Left forelimb (tissue), 1 donor: Measurements from ENCODE around the gene FBXO8.
"Not testable (repeated sequence)": the region's sequence is repeated elsewhere in the genome, so short reads cannot be mapped to it uniquely, and the experiment has no call there.

ENCODE experiments used
- DNase-seq: peaks from one replicate; pipeline ENCODE4 v3.0.0-alpha.2; 2018; ENCODE audit warnings: low spot score

Gene FBXO8, protein sequence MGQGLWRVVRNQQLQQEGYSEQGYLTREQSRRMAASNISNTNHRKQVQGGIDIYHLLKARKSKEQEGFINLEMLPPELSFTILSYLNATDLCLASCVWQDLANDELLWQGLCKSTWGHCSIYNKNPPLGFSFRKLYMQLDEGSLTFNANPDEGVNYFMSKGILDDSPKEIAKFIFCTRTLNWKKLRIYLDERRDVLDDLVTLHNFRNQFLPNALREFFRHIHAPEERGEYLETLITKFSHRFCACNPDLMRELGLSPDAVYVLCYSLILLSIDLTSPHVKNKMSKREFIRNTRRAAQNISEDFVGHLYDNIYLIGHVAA

DNA sequence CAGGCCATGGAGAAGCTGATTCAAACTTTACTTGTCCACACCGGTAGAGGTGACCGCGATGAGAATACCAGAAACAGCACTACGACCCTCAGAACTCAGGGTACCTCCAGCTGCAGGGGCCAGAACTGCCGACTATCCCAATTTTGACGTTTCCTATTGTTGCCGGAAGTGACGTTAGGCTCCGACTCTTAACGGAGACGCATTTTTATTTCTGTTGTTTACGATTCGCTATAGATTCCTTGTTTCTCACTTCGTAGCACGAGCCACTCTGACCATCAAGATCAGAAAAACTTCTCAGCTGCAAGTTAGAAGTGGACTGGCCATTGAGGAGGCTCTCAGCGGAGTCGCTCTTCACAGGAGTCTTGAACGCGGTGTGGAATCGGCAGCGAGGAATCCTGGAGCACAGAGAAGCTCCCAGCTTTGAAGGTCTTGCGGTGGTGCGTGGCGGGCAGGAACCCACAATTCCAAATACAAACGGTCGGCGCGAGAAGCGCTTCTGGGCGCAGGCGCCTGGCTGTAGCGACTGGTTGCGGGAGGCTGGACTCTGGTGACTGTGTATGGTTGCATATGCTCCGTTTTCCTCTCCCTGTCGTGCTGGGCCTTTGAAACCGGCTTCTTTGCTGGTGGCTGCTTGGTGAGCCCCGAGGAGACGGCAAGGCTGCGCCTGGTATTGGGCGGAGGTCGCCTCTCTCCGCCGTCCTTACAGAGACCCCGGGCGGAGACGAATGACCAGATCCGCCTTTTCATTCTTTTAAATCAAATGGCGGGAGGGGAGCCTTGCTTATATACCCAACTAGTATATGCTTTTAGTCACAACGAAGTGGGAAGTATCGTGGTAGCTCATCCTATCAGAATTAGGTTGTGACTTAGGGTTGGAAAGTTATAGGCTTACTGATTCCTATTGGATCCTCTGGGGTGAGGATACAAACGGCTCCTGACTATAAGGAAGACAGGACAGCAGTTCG, at the start of gene FBXO8, which contains the start of gene CEP44:
FBXO8 (minus strand) TSS at position 161 of the 965 bp plus-strand sequence. CDS start 20,575 bp downstream, outside the sequence.
CEP44 (plus strand) TSS at position 405 of the 965 bp plus-strand sequence. CDS start 15,211 bp downstream, outside the sequence.
- DNase-seq = peak; percentile 88

DNA sequence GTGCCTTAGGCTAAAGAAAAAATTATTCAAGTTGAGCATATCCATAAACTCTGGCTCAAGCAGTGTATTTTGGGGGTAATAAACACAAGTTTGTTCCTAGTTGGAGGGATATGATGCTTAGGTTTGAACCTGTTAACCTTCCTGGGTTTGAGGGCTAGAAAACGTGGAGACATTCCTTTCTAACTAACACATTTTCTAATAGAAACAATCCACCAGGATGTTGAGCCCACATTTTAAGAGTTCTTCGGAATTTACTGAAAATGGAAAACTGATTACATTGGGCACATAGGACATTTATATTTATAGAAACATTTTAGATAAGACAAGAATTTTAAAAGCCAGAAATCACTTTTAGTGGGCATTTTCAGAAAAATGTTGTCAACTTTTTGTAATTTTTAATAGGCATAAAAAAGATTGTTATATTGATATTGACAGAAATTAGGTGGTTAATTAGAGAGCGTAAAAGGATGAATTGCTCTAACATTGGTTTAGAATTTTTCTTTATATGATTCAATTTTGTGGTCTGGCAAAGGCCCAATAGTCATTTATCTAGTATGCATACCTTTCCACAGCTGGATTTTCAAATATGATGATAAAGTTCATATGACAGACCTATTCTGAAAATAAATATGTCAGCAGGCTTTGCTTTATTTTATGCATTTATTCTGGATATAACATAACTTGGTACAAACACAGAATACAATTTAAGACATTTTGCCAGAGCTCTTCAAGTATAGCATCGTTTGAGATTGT, 49.5 kb upstream of the FBXO8 start:
- DNase-seq = no peak

DNA sequence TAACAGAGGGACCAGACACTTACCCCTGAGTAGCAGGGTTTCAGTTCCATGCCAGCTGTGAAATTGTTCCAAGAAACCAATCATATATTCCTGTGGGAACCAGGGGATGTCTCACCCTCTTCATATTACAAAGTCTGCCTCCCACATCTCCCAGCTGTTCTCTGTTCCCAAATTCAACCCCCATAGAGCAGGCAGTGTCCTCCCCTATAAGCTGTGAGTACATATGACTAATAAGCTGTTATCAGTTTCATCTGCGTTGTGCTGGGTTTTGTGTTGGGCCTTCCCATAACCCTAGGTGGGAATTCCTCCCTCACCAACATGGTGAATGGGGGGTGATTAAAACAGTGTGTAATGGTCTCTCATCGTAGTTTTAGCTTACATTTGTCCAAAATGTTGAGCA, 41.3 kb upstream of the FBXO8 start:
- no peak for DNase-seq

DNA sequence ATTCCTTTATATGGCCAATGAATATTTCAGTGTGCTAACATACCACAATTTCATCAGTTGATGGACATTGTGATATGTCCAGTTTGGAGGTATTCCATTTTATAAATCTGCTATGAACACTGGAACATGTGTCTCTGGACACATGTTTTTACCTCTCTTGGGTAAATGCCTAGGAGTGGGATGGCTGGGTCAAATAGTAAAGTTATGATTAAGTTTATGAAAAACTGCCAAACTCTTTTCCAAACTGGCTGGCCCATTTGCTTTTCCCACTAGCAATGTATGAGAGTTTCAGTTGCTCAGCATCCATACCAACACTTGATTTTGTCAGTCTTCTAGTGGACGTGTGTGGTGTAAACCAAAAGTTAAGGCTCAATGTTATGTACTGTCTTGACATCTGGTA, 40.8 kb upstream of the FBXO8 start:
- DNase-seq = no peak

DNA sequence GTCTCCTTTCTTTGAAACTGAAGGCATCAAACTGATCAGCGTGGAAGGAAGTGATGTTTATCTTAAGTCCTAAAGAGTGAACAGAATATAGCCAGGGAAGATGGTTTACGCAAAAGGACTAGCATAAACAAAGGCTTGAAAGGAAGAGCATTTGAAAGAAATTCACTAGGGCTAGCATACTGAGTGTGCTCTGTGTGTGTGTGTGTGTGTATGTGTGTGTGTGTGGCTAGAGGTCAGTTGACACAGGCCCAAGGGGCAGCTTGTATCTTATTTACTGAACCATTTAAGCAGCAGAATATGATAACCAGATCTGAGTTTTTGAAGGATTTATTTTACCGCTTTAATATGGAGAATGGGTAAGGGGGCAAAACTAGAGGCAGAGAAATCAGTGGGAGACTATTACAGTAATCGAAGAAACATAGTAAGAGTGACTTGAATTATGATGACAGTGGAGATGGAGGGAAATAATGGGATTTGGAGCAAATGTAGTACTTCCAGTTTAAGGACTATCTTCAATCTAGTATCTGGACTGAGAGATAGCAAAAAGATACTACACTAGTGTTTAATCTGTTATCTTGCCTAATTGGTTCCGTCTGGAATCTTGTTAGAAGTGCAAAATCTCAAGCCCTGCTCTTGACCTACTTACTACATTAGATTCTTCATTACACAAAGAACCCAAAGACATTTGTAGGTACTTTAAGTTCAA, 37.2 kb upstream of the FBXO8 start:
- DNase-seq = no peak

DNA sequence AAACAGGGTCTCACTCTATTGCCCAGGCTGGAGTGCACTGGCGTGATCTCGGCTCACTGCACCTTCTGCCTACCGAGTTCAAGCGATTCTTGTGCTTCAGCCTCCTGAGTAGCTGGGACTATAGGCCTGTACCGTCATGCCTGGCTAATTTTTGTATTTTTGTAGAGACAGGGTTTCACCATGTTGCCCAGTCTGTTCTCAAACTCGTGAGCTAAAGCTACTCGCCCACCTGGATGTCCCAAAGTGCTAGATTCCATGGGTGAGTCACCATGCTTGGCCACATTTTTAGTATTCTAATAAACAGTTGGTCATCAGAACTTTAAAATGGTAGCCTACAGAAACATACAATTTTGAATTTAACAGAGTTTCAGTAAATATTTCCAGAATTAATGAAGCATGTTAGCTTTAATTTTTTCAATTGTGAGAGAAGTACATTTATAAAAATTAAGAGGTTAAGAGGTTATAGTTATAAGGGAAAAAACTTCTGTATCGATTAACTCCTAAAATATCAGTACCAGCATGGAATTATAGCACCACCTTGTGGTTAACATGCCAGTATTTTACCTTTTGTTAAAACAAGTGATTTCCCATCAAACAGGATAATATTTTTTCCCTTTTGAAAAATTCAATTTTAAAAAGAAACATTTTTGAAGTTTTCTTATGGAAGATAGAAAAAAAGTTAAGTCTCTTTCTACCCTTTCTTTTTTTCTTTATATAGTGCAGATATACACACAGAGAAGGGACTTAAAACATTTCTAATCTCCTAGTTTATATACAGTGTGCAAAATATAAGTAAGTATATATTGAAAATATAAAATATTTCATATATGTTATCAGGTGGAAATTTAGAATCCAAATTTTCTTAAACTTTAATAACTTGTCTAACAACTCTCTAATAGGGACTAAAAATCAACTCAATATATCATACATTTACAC, 35.6 kb upstream of the FBXO8 start:
- no peak for DNase-seq

DNA sequence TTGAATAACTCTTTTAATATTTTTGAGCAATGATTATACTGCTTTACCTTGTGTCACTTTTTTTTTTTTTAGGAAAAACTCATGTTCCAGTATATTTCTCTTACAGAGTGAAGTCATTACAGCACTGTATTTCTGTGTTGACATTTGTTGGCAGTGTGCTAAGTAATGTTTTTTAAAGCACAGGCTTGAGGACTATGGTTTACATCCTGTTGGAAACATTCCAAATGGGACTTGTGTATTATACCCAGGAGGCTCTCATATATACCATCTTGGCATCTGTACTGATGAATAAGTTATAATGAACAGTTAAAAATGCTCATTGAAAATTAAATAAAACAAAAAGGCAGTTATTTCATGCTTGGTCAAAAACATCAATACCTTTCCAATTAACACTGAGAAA, 34.1 kb upstream of the FBXO8 start:
- DNase-seq = no peak

DNA sequence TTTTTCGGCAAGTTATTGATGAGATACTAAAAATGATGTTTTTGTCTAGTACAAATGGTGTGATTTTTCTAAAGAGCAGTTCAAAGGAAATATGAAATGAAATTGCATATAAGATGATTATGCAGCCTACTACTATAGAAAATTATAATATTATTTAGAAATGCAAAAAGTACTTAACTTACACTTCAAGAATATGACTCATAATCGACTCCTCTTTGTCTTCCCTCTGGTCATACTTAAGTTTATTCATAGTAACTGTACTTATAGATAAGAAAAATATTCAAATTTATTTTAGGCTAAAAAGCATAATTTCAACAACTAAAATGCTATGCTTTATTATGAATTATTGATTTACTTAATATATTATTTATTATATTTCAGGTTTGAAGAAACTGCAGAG, 33.5 kb upstream of the FBXO8 start:
- DNase-seq = no peak

DNA sequence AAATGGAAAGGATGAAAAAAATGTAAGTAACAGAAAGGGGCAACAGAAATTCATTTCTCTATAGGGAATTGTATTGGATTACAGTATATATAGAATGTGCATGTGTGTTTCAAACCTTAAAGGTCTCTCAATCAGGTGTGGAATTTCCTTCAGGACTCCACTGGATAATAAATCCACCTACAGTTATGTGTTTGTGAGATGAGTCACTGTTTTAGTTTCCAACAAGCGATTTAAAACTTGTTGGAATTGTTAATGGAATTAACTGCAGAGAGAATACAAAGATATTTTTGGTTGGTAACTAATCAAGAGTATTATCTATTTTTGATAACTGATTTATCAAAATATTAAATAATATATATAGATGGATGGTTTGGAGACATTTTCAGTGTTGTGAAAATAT, 33.1 kb upstream of the FBXO8 start:
- DNase-seq = no peak

DNA sequence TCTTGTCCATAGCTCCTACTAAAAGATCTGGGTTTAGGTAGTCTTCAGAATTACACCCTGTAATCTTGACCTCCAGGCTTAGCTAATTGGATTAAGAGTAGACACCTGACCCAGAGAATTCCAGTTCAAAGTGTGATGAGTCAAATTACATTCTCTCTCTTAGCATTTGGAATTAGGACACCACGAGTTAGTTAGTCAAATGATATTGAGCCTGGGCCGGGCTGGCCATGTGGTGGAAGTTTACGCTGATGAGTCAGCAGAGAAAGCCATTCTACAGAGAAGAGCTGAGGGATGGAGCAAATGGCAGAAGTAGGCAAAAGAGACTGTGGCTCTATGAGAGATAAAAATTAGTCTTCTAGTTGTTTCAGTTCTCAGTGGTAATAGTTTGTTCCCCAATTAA, 31.3 kb upstream of the FBXO8 start:
- DNase-seq = no peak

DNA sequence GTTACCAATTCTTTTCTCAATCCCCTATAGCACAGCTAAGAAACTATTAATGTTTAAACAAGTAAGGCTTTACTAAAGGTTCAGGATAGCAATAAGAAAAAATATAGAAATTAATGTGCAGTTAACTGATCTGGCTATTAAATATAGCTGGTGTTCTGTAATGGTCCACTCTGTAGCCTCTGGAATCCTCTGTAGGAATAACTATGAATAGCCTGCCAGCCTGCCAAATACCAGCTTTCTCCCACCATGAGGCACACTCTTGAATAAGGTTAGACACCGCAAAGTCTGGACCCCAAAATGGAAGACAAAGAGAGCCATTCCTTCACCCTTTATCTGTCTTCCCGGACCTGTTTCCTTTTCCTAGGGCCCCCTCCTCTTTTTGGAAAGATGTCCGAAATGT, 30.8 kb upstream of the FBXO8 start:
- no peak for DNase-seq

DNA sequence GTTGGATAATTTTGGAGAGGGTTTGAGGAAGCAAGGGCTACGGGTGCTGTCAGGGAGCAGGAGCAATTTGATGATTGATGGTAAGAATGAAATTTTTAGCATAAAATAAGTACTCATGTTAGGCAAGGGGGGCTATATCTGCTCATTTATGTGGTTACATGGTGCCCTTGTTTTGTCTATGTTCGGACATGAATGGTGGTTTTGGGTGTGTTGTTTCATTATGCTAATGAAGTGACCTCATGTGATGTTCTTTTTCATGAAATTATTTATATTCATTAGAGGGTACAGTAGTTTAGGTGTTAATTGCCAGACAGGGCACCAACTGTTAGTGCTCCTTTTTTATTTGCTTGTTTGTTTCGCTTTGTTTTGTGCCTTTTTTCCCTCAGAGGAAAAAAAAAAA, 29.5 kb upstream of the FBXO8 start:
- no peak for DNase-seq

DNA sequence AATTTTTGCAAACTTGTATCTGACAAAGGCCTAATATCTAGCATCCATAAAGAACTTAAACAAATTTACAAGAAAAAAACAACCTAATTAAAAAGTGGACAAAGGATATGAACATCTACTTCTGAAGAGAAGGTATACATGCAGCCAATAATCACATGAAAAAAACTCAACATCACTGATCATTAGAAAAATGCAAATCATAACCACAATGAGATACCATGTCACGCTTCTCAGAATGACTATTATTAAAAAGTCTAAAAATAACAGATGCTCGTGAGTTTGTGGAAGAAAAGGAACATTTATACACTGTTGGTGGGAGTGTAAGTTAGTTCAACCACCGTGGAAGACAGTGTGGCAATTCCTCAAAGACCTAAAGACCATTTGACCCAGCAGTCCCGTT, 24.2 kb upstream of the FBXO8 start:
- no peak for DNase-seq

DNA sequence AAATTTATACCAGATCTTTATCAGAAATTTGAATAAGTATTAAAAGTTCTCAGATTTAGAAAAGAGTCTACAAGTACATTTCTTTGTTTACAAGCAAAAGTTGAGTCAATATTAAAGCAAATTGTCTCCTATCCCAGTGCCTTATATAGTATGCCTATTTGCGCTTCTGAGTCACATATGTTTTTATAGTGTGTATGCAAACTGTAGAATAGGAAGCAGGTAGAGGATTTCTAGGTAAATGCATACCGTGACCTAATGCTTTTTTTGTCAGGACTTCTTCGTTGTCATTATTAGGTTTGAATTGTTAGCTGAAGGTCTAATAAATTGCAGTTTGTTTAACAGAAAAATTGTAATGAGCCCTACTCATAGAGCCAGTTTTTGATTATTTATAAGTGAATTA, 22.5 kb upstream of the FBXO8 start:
- DNase-seq = no peak

DNA sequence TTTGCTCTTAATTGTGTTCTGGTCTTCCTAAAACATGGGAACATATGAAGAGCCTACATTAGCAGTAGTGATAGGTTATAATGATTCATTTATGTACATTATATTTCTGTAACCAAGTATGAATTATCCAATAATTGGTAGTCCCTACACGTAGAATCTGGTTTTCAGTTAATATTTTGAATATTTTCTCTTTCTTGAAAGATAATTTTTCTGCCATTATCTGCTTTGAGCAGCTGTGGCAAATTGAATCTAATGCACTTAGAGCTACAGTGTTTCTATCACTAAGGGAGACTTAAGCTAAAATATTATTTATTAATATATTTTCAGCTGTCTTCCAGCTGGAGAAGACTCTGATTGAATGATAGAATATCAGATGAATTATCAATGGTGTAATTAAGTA, 21.2 kb upstream of the FBXO8 start:
- DNase-seq = no peak

DNA sequence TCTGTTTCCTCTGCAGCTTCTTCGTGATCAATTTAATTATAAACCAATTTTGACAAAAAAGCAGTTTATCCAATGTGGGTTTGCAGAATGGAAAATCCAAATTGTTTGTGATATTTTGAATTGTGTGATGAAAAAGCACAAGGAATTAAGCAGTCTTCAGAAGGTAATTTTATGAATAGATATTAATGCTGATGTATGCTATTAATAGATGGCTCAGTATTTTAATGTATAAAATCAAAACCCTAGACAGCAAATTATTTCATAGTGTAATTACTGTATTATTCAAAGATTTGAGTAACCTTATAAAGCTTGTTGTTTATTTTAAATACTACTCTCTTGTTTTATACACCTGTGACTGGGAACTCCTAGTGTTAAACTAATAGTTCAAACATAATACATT, 20.2 kb upstream of the FBXO8 start:
- no peak for DNase-seq

DNA sequence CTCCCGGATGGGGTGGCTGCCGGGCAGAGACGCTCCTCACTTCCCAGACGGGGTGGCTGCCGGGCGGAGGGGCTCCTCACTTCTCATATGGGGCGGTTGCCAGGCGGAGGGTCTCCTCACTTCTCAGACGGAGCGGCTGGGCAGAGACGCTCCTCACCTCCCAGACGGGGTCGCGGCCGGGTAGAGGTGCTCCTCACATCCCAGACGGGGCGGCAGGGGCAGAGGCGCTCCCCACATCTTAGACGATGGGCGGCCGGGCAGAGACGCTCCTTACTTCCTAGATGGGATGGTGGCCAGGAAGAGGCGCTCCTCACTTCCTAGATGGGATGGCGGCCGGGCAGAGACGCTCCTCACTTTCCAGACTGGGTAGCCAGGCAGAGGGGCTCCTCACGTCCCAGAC, 11.7 kb upstream of the FBXO8 start:
- DNase-seq = not testable (repeated sequence)

DNA sequence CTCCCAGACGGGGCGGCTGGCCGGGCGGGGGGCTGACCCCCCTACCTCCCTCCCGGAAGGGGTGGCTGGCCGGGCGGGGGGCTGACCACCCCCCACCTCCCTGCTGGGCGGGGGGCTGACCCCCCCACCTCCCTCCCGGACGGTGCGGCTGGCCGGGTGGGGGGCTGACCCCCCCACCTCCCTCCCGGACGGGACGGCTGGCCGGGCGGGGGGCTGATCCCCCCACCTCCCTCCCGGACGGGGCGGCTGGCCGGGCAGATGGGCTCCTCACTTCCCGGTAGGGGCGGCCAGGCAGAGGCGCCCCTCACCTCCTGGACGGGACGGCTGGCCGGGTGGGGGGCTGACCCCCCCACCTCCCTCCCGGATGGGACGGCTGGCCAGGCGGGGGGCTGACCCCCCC, 11.2 kb upstream of the FBXO8 start:
- DNase-seq = not testable (repeated sequence)

DNA sequence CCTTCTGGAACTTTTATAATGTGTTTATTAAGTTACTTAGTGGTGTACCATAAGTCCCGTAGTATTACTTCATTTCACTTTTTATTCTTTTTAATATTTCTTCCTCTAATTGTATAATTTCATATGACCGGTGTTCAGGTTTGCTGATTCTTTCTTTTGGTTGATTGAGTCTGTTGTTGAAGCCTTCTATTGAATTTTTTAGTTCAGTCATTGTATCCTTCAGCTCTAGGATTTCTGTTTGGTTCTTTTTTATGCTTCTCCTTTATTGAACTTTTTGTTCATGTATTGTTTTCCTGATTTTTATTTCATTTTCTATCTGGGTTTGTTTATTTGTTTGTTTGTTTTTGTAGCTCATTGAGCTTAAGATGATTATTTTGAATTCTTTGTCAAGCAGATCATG, 9.0 kb upstream of the FBXO8 start:
- no peak for DNase-seq

DNA sequence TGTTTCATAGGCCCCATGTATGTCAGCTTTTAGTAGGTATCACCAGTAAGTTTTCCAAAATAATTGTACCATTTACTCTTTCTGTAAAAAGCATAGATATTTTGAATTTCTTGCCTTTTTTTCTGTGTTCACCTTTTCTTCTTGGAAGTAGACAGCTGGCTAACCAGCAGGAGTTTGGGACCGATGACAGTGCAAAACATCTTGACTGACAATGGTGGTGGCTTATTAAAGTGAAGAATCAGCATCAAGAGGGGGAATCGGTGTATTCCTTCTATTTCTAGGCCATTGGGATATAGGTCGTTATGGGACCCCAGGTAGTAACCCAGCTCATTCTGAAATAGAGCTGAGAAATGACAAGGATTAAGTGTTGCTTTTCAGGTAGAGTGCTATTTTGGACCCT, 3.4 kb upstream of the FBXO8 start:
- no peak for DNase-seq

DNA sequence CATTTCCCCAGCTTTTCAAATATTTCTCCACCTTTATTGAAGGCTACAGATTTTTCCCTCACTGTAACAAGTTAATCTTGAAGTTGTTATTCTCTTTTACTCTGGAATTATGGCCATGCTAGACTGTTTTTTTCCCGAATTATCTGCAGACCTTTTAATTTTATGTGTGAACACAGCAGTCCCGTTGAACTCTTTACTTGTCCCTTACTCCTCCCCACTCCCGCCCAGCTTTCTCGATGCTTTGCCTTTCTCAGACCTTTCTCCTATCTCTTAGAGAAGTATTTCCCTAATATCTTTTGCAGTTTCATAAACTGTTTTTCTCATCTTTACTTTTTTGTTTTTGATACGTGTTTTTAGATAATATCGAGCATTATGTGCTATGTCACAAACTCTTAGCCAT, 1.0 kb upstream of the FBXO8 start:
- no peak for DNase-seq
